Kidney epithelial cell (primary cell): Measurements from ENCODE around the gene ZNF791. TPM values are rescaled to one million over a fixed set of nuclear protein-coding genes. Genes with fewer than 3 reads are reported as not detected.
A peak's percentile ranks its signal among the peaks of the same experiment; 100 is the strongest.

Experiments used
- DNase-seq: peaks from one replicate; pipeline ENCODE4 v3.0.0-alpha.2; 2010; ENCODE audit warnings: low read depth
- H3K27me3 ChIP-seq: 2 replicates; pipeline ENCODE4 v1.6.0; 2011; ENCODE audit warnings: low read length; ENCODE audit not compliant: control insufficient read depth, insufficient read depth
- H3K36me3 ChIP-seq: 2 replicates; pipeline ENCODE4 v1.5.1; 2011; ENCODE audit warnings: low read length; ENCODE audit not compliant: control insufficient read depth, insufficient read depth
- H3K4me3 ChIP-seq: 2 replicates; pipeline ENCODE4 v1.5.1; 2011; ENCODE audit warnings: low read depth, mild to moderate bottlenecking, control low read depth, low read length
- total RNA-seq: library from RNA; depleted of rRNA; stranded (reverse); fragments of >200 nt; gene quantifications from 2 replicates; pipeline ENCODE4 v1.2.3, GENCODE V29; 2015
- TF ChIP-seq, protein P1 (sequence below): IDR thresholded peaks from 2 replicates; pipeline ENCODE4 v1.5.1; 2011; ENCODE audit warnings: mild to moderate bottlenecking, moderate library complexity, low read length, control low read depth, inconsistent platforms; ENCODE audit not compliant: insufficient read depth, poor library complexity, severe bottlenecking

The ZNF791 gene
- total RNA-seq, 1 donor from 2014 or later, result 11.0 TPM

DNA sequence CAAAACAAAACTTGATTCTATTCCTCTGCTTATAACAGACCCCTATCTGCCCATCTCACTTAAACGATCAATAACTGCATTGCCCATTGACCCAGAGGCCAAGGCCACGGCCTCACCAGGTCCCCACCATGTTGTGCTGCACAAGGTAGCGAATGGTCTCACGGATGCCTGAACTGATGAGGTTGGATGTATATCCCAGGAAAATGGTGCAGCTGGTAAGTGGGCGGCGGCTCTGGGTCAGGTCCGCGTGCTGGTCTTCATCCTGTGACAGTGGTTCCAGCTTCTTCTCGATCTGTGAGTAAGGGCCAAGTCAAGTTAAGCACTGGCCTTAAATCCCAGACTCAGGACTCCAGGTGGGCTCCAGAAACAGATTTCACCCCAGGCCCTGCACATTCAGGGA, 69.3 kb downstream of the ZNF791 start:
- Histone ChIP-seq H3K4me3 (no peak overlapping the region), H3K36me3 (peaks cover 8% of the 10 kb centered on the region), H3K27me3 (no peaks in the 10 kb centered on the region)
- no peak for DNase-seq
- TF ChIP-seq, protein P1, sequence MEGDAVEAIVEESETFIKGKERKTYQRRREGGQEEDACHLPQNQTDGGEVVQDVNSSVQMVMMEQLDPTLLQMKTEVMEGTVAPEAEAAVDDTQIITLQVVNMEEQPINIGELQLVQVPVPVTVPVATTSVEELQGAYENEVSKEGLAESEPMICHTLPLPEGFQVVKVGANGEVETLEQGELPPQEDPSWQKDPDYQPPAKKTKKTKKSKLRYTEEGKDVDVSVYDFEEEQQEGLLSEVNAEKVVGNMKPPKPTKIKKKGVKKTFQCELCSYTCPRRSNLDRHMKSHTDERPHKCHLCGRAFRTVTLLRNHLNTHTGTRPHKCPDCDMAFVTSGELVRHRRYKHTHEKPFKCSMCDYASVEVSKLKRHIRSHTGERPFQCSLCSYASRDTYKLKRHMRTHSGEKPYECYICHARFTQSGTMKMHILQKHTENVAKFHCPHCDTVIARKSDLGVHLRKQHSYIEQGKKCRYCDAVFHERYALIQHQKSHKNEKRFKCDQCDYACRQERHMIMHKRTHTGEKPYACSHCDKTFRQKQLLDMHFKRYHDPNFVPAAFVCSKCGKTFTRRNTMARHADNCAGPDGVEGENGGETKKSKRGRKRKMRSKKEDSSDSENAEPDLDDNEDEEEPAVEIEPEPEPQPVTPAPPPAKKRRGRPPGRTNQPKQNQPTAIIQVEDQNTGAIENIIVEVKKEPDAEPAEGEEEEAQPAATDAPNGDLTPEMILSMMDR, result no peak

DNA sequence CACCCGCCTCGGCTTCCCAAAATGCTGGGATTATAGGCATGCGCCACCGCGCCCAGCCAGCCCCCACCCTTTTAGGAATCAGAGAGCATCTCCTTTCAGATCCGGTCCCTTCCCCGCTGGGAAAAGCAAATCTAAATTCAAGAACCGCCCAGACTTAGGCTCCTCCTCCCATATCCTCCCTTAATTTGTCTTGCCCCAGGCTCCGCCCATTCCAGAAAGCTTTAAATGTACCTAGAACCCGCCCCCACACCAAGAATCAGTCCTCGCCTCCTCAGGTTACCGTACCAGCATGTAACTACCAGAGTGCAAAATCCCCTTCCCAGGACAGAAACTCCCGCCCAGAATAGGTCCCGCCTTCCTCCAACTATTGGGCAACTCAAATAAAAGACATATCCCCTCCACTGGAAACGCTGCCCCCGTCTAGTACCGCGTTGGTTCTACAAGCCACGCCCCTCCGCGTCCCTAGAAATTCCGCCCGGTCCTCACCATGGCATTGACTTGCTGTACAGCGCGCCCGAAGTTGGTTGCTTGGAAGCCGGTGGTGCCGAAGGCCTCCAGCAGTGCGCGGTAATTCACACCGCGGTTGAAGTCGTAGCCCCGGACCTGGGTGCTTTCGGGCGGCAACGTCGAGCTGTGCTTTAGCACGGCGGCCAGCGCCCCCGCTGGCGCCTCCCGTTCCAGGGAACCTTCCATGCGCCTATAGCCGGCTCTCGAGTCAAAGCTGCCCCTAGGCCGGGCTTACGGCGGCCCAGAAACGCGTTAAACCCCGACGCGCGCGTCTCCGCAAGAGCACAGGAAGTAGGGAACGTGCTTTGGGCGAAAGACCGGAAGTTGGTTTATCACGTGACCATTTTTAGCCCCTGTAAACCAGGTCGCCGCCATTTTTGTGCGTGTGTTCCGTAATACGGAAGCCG, 70.6 kb downstream of the ZNF791 start, which contains the start of gene DHPS:
TSS of gene DHPS (minus strand) at position 807 of the 914 bp plus-strand sequence. CDS start at position 693, 114 bp downstream.
- H3K36me3 ChIP-seq, result peaks cover 5% of the 10 kb centered on the region
- peak; percentile 92 for DNase-seq
- H3K27me3 ChIP-seq, result no peaks in the 10 kb centered on the region
- TF ChIP-seq, protein P1, result no peak
- peak within 1 kb of the TSS; percentile 90 for H3K4me3 ChIP-seq

Other genes starting within 250 kb of the ZNF791 start
- gene ZNF442, start 245.2 kb upstream of the ZNF791 start, total RNA-seq, result 0.34 and 0.46 TPM in 2 replicates
- gene ZNF799, start 209.6 kb upstream of the ZNF791 start, total RNA-seq, result 2.3 and 2.6 TPM in 2 replicates
- 3.4 and 3.6 TPM in 2 replicates for gene ZNF443, start 169.9 kb upstream of the ZNF791 start, total RNA-seq
- 0.75 and 2.0 TPM in 2 replicates for gene ZNF709, start 126.1 kb upstream of the ZNF791 start, total RNA-seq
- gene ZNF564, start 59.4 kb upstream of the ZNF791 start, total RNA-seq, result 4.0 and 7.9 TPM in 2 replicates
- gene ZNF490, start 107 bp upstream of the ZNF791 start, total RNA-seq, result 6.0 and 6.6 TPM in 2 replicates
- gene MAN2B1, start 55.8 kb downstream of the ZNF791 start, total RNA-seq, result 92.8 and 141 TPM in 2 replicates
- gene WDR83, start 55.9 kb downstream of the ZNF791 start, total RNA-seq, result 15.7 and 16.6 TPM in 2 replicates
- 109 and 127 TPM in 2 replicates for gene DHPS, start 71.0 kb downstream of the ZNF791 start, total RNA-seq
- gene GNG14, start 77.1 kb downstream of the ZNF791 start, total RNA-seq, result not detected in 2 replicates
- 19.0 and 20.7 TPM in 2 replicates for gene FBXW9, start 85.7 kb downstream of the ZNF791 start, total RNA-seq
- 27.1 and 40.2 TPM in 2 replicates for gene TNPO2, start 113.0 kb downstream of the ZNF791 start, total RNA-seq
- 368 and 443 TPM in 2 replicates for gene TRIR, start 123.8 kb downstream of the ZNF791 start, total RNA-seq
- 146 and 148 TPM in 2 replicates for gene GET3, start 126.6 kb downstream of the ZNF791 start, total RNA-seq
- not detected in 2 replicates for gene BEST2, start 140.9 kb downstream of the ZNF791 start, total RNA-seq
- 38.7 and 44.1 TPM in 2 replicates for gene HOOK2, start 164.6 kb downstream of the ZNF791 start, total RNA-seq
- 395 and 431 TPM in 2 replicates for gene JUNB, start 180.6 kb downstream of the ZNF791 start, total RNA-seq
- gene PRDX2, start 190.9 kb downstream of the ZNF791 start, total RNA-seq, result 366 and 396 TPM in 2 replicates
- not detected in 2 replicates for gene THSD8, start 191.1 kb downstream of the ZNF791 start, total RNA-seq
- 17.0 and 24.8 TPM in 2 replicates for gene RNASEH2A, start 195.7 kb downstream of the ZNF791 start, total RNA-seq
- gene RTBDN, start 223.7 kb downstream of the ZNF791 start, total RNA-seq, result 0.21 TPM in 1 of 2 replicates, not detected in the other
- 0.88 and 2.4 TPM in 2 replicates for gene MAST1, start 227.6 kb downstream of the ZNF791 start, total RNA-seq